KMS-11 (cell line): ENCODE results near the gene KMT2B.
A peak's percentile ranks its signal among the peaks of the same experiment; 100 is the strongest.

ENCODE experiments used
- H2AFZ ChIP-seq: fragments of 200-600 bp; sonication (generic); 2 replicates; pipeline ENCODE4 v1.6.1; 2016; ENCODE audit warnings: antibody characterized with exemption, mixed run types, low read depth
- H3K27ac ChIP-seq: fragments of 200-600 bp; sonication (generic); 2 replicates; pipeline ENCODE4 v1.6.1; 2016; ENCODE audit warnings: mild to moderate bottlenecking, mixed run types
- H3K27me3 ChIP-seq: fragments of 200-600 bp; sonication (generic); 2 replicates; pipeline ENCODE4 v1.6.1; 2017; ENCODE audit warnings: mild to moderate bottlenecking, low read depth, mixed run types, moderate library complexity; ENCODE audit not compliant: insufficient read depth
- H3K36me3 ChIP-seq: fragments of 200-600 bp; sonication (generic); 2 replicates; pipeline ENCODE4 v1.6.1; 2017; ENCODE audit warnings: mild to moderate bottlenecking, mixed run types; ENCODE audit not compliant: insufficient read depth
- H3K4me1 ChIP-seq: fragments of 200-600 bp; sonication (generic); 2 replicates; pipeline ENCODE4 v1.6.1; 2016; ENCODE audit warnings: mild to moderate bottlenecking, low read depth, mixed run types; ENCODE audit not compliant: poor library complexity, severe bottlenecking
- H3K4me2 ChIP-seq: fragments of 200-600 bp; sonication (generic); 2 replicates; pipeline ENCODE4 v1.7.0; 2016; ENCODE audit warnings: mild to moderate bottlenecking, mixed run types
- H3K4me3 ChIP-seq: fragments of 200-600 bp; sonication (generic); IDR thresholded peaks from 2 replicates; pipeline ENCODE4 v1.6.1; 2017; ENCODE audit warnings: low read depth, low read length, mixed read lengths; ENCODE audit not compliant: insufficient read depth
- H3K79me2 ChIP-seq: fragments of 200-600 bp; sonication (generic); 2 replicates; pipeline ENCODE4 v1.6.1; 2016; ENCODE audit warnings: low read depth, mixed run types; ENCODE audit not compliant: insufficient read depth
- H3K9ac ChIP-seq: fragments of 200-600 bp; sonication (generic); 2 replicates; pipeline ENCODE4 v1.6.1; 2016; ENCODE audit warnings: mild to moderate bottlenecking, mixed run types
- H4K20me1 ChIP-seq: fragments of 200-600 bp; sonication (generic); 2 replicates; pipeline ENCODE4 v1.6.1; 2016; ENCODE audit warnings: mild to moderate bottlenecking, mixed run types; ENCODE audit not compliant: insufficient read depth
- TF ChIP-seq, protein P1 (sequence below): fragments of 200-600 bp; sonication (generic); conservative IDR thresholded peaks from 2 replicates; pipeline ENCODE4 v1.6.1; 2017; ENCODE audit warnings: low read depth, mild to moderate bottlenecking, antibody characterized with exemption, low read length, moderate library complexity, mixed read lengths

The KMT2B gene

DNA sequence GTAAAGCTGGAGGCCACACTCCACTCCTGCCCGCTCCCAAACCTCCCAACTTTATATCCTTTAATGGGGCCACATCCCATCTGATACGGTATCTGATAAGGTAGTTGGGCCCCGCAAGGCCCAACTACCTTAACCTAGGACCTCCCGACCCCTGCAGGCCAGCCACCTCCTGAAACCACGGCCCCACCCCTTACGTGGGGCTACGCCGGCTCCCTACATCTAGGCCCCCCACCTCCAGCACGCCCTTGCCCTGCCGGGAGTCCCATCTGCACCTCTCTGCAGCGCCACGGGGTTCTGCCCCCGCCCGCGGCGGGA is 22.3 kb downstream of the KMT2B start:
- Histone ChIP-seq H3K36me3 (no peaks in the 10 kb centered on the region), H2AFZ (peak overlapping the region; percentile 74; the same call in 1 of the 2 replicates)

DNA sequence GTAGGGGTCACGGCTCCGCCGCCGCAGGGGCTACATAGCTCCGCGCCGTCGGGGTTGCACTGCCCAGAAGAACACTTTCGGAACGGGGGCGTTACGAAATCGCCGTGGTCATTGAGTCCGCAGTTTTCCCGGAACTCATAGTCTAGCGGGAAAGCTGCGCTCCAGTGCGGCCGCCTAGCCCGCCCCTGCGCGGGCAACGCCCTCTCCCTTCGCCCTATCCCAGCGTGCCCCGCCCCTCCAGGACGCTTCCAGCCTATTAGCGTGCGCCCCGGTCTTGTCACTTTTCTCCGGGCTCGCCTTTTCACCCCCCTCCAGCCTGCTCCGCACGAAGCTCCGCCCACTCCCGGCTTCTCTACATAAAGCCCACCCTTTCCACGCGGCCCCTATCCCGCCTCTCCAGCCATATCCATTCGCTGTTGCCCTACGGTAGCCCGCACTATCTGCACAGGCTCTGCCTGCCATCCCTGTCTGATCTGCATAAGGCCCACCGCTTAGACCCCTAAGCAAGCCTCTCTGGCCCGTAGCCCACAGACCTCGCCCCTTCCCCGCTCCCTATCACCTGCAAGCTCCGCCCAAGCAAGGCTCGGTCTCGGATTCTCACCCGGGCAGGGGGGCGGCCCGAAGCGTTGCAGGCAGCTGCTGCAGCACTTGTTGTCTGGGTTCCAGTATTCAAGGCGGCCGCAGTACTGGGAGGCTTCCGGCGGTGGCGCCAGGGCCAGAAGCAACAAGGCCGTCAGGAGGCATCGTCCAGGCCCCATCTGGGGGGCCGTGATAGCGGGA is 22.8 kb downstream of the KMT2B start:
- H3K9ac ChIP-seq = peak overlapping the region; percentile 41; the same call in 1 of the 2 replicates
- H3K4me2 ChIP-seq = peak overlapping the region; percentile 66
- no peaks in the 10 kb centered on the region for H3K36me3 ChIP-seq
- peak overlapping the region; percentile 74 for H3K27ac ChIP-seq
- H2AFZ ChIP-seq = peak overlapping the region; percentile 74
- H4K20me1 ChIP-seq = no peaks in the 10 kb centered on the region
- no peaks in the 10 kb centered on the region for H3K27me3 ChIP-seq
- H3K4me1 ChIP-seq = peaks cover 41% of the 10 kb centered on the region
- TF ChIP-seq, protein P1, sequence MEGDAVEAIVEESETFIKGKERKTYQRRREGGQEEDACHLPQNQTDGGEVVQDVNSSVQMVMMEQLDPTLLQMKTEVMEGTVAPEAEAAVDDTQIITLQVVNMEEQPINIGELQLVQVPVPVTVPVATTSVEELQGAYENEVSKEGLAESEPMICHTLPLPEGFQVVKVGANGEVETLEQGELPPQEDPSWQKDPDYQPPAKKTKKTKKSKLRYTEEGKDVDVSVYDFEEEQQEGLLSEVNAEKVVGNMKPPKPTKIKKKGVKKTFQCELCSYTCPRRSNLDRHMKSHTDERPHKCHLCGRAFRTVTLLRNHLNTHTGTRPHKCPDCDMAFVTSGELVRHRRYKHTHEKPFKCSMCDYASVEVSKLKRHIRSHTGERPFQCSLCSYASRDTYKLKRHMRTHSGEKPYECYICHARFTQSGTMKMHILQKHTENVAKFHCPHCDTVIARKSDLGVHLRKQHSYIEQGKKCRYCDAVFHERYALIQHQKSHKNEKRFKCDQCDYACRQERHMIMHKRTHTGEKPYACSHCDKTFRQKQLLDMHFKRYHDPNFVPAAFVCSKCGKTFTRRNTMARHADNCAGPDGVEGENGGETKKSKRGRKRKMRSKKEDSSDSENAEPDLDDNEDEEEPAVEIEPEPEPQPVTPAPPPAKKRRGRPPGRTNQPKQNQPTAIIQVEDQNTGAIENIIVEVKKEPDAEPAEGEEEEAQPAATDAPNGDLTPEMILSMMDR = no peak; the same call in 1 of the 2 replicates
- H3K4me3 ChIP-seq = no peak overlapping the region
- no peaks in the 10 kb centered on the region for H3K79me2 ChIP-seq

More for the DNA sequence above, 22.3 kb downstream of the KMT2B start:
- peaks cover 41% of the 10 kb centered on the region for H3K4me1 ChIP-seq
- H3K27ac ChIP-seq = no peak overlapping the region
- TF ChIP-seq, protein P1 = no peak
- no peaks in the 10 kb centered on the region for H4K20me1 ChIP-seq
- H3K4me3 ChIP-seq = no peak overlapping the region
- no peaks in the 10 kb centered on the region for H3K79me2 ChIP-seq
- H3K27me3 ChIP-seq = no peaks in the 10 kb centered on the region
- peak overlapping the region; percentile 33; the same call in 1 of the 2 replicates for H3K4me2 ChIP-seq
- peak overlapping the region; percentile 28; the same call in 1 of the 2 replicates for H3K9ac ChIP-seq

DNA sequence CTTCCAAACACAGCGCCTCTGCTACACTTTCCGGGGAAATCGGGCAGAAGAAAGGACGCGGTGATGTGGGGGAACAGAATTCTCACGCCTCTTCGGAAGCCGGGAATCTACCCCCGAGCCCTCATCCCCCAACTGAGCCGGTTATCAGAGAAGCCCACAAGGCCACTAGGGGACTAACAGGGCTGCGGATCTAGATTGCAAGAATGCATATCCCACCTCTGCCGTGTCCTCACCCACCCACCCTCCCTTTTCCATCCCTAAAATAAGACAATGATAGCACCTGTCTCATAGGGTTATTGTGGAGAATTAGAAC is 23.4 kb downstream of the KMT2B start:
- Histone ChIP-seq H3K27ac (peak overlapping the region; percentile 74), H3K4me1 (peaks cover 43% of the 10 kb centered on the region), H4K20me1 (no peaks in the 10 kb centered on the region), H2AFZ (peak overlapping the region; percentile 74), H3K9ac (peak overlapping the region; percentile 41; the same call in 1 of the 2 replicates), H3K27me3 (no peaks in the 10 kb centered on the region), H3K36me3 (no peaks in the 10 kb centered on the region), H3K4me2 (peak overlapping the region; percentile 66), H3K79me2 (no peaks in the 10 kb centered on the region; the same call in 1 of the 2 replicates), H3K4me3 (no peak overlapping the region)
- TF ChIP-seq, protein P1 = peak; percentile 30; the same call in 1 of the 2 replicates

DNA sequence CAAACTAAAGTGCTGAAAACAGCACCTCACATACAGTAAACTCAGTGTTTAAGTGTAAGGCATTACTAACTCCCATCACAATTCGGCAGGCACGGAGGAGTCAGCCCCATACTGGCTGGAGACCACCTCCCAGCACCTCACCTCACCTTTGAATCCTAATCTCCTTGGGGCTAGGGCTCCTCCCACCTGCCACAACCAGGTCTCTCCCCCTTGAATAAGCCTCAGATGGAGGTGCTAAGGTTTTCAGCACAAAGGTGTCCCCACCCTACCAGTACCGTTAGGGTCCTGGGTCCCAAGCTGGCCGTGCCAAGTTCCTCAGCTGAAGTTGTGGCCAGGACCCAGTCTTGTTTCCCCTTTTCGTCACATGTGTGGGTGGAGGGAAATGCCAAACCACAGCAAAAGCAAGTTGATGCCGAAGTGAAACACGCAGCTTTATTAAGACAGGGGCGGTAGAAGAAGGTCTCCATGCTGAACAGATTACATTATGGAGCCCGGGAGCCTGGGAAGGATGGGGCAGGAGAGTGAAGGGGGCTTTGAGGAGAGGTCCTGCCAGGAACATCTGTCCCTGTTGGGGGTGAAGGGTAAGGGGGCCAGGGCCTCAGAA is 24.4 kb downstream of the KMT2B start, which contains the start of gene IGFLR1:
TSS of gene IGFLR1 (minus strand) at position 332 of the 604 bp plus-strand sequence. CDS start 1,272 bp downstream, outside the sequence.
- Histone ChIP-seq H3K4me1 (peaks cover 46% of the 10 kb centered on the region), H4K20me1 (no peaks in the 10 kb centered on the region), H3K27me3 (no peaks in the 10 kb centered on the region), H3K27ac (peak within 1 kb of the TSS; percentile 63), H3K36me3 (no peaks in the 10 kb centered on the region), H3K4me2 (peak within 1 kb of the TSS; percentile 74), H3K9ac (peak within 1 kb of the TSS; percentile 37; the same call in 1 of the 2 replicates), H3K79me2 (no peaks in the 10 kb centered on the region; the same call in 1 of the 2 replicates), H2AFZ (peak within 1 kb of the TSS; percentile 62; the same call in 1 of the 2 replicates), H3K4me3 (no peak within 1 kb of the TSS)
- TF ChIP-seq, protein P1 = no peak
